Femur (tissue), 1 donor: Measurements from ENCODE around the gene ZNF557.
A peak's percentile ranks its signal among the peaks of the same experiment; 100 is the strongest.
"Not testable (repeated sequence)": the region's sequence is repeated elsewhere in the genome, so short reads cannot be mapped to it uniquely, and the experiment has no call there.

Source experiments
- DNase-seq: peaks from one replicate; pipeline ENCODE4 v3.0.0-alpha.2; 2017

Gene ZNF557

GRCh38 chr19:7069042-7069903 lies at the start of gene ZNF557:
TSS of gene ZNF557 (plus strand) at chr19:7069703. CDS start at chr19:7075075, 5,372 bp downstream.
- peak; percentile 99 for DNase-seq

GRCh38 chr19:7021331-7021730 lies 48.2 kb upstream of the ZNF557 start, which contains the start of gene MBD3L2B:
TSS of gene MBD3L2B (minus strand) at chr19:7021431. CDS start at chr19:7021397, 34 bp downstream.
- not testable (repeated sequence) for DNase-seq

DNA sequence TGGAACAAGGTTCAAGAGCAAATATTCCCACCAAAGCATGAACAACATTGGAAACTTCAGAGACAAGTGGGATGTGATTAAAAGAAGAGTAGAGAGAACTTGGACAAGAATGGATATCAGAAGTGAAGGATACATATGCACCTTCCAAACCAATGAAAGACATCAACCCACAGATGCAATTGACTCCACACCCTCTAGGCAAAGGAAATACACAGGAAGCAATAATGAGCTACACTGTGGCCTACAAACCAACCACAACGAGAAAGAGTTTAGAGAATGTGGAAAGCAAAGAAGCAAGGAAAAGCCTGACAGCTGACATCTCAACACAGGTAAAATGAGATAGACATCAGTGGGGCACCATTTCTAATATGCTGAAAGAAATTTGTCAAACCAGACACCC lies 40.7 kb upstream of the ZNF557 start:
- DNase-seq = not testable (repeated sequence)

DNA sequence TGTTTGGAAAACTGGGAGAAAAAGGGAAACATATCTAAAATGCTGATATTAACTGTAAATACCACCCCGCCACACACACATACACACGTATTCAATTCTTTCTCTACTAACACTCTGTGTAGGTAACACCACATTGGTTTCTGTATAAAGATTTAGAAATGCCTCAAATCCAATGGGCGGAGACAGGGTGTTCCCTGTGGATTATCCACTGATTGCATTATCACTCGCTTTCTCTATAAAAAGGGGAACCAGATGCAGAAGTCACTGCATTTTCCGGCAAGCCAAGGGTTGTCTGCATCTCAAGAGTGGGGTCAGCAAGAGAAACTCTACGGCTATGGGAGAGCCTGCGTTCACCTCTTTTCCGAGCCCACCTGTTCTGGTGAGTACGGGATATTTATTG lies 39.2 kb upstream of the ZNF557 start, which contains the start of gene MBD3L5:
Gene MBD3L5, plus strand, starts transcription at position 301 of the 400 bp plus-strand sequence. Its CDS starts 34 bp downstream, at position 335.
- DNase-seq = not testable (repeated sequence)

DNA sequence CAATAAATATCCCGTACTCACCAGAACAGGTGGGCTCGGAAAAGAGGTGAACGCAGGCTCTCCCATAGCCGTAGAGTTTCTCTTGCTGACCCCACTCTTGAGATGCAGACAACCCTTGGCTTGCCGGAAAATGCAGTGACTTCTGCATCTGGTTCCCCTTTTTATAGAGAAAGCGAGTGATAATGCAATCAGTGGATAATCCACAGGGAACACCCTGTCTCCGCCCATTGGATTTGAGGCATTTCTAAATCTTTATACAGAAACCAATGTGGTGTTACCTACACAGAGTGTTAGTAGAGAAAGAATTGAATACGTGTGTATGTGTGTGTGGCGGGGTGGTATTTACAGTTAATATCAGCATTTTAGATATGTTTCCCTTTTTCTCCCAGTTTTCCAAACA lies 29.4 kb upstream of the ZNF557 start, which contains the start of gene MBD3L4:
Gene MBD3L4, minus strand, starts transcription at position 101 of the 400 bp plus-strand sequence. Its CDS starts 35 bp downstream, at position 66.
- DNase-seq = not testable (repeated sequence)

DNA sequence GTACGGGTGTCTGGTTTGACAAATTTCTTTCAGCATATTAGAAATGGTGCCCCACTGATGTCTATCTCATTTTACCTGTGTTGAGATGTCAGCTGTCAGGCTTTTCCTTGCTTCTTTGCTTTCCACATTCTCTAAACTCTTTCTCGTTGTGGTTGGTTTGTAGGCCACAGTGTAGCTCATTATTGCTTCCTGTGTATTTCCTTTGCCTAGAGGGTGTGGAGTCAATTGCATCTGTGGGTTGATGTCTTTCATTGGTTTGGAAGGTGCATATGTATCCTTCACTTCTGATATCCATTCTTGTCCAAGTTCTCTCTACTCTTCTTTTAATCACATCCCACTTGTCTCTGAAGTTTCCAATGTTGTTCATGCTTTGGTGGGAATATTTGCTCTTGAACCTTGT lies 27.9 kb upstream of the ZNF557 start:
- not testable (repeated sequence) for DNase-seq

GRCh38 chr19:7049021-7049420 lies 20.5 kb upstream of the ZNF557 start, which contains the start of gene MBD3L2:
TSS of gene MBD3L2 (plus strand) at chr19:7049321. CDS start at chr19:7049374, 53 bp downstream.
- not testable (repeated sequence) for DNase-seq

- DNase-seq = not testable (repeated sequence)
Observed at GRCh38 chr19:7051421-7051820, 18.1 kb upstream of the ZNF557 start.

DNA sequence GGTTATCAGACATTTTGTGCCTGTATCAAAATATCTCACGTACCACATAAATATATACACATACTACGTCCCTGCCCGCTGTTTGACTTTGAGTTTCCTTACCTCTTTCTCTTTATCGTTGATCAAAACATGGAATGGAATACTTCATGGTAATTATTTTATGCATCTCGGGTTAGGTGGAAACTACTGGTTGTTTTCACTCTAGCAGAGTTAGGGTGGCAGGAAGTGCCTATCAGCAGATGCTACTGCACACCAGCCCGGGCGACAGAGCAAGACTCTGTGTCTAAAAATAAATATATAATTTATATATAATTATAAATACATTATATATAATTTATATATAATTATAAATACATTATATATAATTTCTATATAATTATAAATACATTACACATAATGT lies 16.6 kb upstream of the ZNF557 start:
- DNase-seq = not testable (repeated sequence)

DNA sequence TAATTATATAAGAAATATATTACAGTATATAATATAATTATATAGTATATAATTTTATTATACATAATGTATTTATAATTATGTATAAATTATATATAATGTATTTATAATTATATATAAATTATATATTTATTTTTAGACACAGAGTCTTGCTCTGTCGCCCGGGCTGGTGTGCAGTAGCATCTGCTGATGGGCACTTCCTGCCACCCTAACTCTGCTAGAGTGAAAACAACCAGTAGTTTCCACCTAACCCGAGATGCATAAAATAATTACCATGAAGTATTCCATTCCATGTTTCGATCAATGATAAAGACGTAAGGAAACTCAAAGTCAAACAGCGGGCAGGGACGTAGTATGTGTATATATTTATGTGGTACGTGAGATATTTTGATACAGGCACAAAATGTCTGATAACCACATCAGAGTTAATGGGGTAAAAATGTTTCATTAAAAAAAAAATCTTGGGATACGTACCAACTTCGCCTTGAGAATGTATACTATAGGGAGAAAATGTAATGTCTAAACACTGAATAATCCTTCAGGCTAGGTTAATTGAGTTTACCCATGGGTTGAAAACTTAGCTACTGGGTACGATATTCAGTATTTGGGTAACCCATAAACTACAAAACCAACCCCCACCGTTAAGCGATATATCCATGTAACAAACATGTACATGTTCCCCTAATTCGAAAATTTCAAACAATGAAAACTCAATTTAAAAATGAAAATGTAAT lies 14.7 kb upstream of the ZNF557 start:
- not testable (repeated sequence) for DNase-seq

DNA sequence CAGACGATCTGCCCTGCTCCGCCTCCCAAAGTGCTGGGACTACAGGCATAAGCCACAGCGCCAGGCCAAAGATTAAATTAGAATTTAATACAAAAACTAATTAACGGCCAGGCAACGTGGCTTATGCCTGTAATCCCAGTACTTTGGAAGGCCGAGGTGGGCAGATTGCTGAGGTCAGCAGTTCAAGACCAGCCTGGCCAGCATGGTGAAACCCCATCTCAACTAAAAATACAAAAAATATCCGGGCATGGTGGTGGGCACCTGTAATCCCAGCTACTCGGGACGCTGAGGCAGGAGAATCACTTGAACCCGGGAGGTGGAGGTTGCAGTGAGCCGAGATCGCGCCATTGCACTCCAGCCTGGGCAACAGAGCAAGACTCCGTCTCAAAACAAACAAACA lies 13.8 kb upstream of the ZNF557 start:
- DNase-seq = not testable (repeated sequence)

DNA sequence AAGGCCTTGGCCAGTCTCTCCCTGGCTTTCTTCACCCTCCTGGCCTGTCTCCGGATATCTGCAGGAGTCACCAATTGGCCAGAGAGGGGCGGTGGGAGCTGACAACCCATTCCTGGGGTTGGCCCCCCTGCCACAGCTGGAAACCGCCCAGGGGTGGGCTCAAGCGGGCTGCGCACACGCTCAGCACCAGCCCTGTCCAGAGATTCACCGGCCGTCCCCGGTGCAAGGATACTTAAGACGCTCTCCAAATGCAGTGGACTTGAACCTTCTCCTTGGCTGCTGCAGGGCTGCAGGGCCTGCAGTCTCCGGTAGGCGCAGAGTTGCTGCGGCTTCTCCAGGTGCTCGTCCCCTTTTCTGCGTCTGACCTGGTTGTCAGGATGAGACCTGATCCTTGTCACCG lies 13.1 kb upstream of the ZNF557 start:
- not testable (repeated sequence) for DNase-seq

GRCh38 chr19:7058576-7058975 lies 10.9 kb upstream of the ZNF557 start, which contains the start of gene MBD3L3:
TSS of gene MBD3L3 (minus strand) at chr19:7058676. CDS start at chr19:7058605, 71 bp downstream.
- not testable (repeated sequence) for DNase-seq

- not testable (repeated sequence) for DNase-seq
Observed at GRCh38 chr19:7059977-7060376, 9.5 kb upstream of the ZNF557 start.

DNA sequence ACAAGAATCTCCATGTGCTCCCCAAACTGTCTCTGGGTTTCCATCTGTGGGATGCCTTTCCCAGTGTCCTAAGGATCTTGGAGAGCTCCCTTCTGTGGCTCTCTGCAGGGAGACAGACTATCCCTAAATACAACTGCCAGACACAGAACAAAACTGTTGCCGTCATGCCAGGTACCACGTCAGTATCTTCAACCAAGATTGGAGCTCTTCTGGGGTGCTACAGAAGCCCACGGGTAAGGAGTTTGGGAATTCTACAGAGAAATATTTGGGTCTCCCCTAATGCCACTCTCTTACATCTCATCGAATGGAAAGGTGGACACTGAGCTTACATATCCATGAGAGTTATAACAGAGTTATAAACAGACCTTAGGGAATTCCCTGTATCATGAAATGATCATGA lies 6.2 kb upstream of the ZNF557 start:
- no peak for DNase-seq

DNA sequence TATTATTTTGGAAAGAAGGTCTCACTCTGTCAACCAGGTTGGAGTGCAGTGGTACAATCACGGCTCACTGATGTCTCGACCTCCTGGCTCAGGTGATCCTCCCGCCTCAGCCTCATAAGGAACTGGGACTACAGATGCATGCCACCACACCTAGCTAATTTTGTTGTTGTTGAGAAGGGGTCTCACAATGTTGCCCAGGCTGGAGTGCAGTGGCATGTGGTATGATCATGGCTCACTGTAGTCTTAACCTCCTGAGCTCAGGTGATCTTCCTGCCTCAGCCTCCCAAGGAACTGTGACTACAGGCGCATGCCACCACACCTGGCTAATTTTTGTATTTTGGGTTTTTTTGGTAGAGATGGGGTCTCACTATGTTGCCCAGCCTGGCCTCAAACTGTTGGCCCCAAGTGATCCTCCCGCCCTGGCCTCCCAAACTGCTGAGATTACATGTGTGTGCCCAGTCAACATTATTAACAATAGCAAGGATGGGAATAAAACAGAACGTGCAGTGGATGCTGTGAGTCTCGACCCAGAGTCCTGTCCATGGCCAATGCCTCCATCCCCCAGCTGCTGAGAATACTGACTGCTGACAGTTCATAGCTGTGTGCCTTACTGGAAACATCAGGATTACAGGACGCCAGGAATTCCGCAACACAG lies 5.6 kb upstream of the ZNF557 start:
- DNase-seq = no peak

GRCh38 chr19:7067122-7067521 lies 2.4 kb upstream of the ZNF557 start:
- DNase-seq = peak; percentile 30

DNA sequence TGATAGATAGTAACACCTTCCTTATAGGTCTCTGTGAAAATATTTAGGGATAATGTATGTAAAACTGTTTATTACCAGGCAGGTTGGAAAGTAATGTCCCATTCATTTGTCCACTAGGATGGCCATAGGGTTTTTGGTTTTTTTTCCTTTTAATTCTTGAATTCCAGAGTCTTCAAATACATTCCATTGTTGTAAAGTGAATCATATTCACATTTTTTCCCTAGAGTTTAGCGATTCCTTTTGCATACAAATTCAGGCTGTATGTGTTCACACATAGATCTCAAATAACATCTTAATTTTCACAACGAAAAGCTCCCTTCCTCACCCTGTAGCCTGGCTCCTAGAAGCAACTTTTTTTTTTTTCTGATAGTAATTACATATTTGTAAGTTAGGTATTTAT lies 1.8 kb upstream of the ZNF557 start:
- no peak for DNase-seq

GRCh38 chr19:7068599-7068998 lies 904 bp upstream of the ZNF557 start:
- no peak for DNase-seq

DNA sequence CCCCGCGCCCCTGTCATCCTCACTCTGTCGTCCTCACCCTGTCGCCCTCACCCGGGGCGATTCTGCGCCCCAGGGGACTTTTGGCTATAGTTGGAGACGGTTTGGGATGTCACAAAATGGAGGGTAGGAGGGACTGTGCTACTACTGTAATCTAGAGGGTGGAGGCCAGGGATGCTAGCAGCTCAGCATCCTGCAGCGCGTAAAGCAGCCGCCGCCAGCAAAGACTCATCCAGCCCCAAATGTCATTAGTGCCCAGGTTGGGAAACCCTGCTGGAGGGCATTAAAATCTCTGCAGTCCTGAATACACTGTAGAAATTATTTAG lies 362 bp downstream of the ZNF557 start:
- no peak for DNase-seq

DNA sequence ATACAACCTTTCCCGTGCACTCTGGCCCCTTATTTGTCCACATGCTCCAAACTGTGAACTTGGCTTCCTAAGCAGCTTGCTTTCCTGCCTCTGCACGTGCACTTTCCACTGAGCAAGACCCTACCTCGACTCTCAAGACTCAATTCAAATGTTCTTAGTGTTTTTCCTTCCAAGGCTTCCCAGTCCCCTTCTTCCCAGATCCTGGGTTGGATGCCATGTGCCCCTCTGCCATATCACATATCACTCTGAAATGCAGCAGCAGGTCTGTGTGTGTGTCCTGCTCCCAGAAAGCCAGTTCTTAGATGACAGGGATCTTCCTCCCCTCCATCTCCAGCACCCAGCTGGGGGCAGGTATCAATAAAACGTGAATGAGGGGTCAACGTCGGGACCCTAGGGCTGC lies 3.0 kb downstream of the ZNF557 start:
- no peak for DNase-seq

DNA sequence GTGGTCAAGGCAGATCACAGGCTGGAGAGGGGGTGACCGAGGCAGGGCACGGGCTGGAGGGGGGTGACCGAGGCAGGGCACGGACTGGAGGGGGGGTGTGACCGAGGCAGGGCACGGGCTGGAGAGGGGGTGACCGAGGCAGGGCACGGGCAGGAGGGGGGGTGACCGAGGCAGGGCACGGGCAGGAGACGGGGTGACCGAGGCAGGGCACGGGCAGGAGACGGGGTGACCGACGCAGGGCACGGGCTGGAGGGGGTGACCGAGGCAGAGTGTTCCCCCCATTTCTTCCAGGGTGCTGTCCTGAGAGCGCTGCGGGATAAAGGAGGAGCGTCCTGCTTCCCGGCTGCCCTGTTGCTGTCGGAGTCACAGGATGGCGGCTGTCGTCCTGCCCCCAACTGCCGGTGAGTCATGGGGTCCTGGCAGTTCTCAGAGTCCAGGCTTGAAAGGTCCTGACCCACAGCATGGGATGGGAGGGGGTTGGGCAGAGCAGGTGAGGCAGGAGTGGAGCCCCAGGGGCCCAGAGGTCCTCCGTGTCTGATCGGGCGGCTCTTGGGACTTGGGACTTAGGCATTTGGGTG lies 5.3 kb downstream of the ZNF557 start:
- DNase-seq = no peak
